8988T (cell line): ENCODE measurements around the gene RAD51B.

ENCODE experiments used
- DNase-seq: peaks from one replicate; pipeline ENCODE4 v3.0.0; 2011

The RAD51B gene

DNA sequence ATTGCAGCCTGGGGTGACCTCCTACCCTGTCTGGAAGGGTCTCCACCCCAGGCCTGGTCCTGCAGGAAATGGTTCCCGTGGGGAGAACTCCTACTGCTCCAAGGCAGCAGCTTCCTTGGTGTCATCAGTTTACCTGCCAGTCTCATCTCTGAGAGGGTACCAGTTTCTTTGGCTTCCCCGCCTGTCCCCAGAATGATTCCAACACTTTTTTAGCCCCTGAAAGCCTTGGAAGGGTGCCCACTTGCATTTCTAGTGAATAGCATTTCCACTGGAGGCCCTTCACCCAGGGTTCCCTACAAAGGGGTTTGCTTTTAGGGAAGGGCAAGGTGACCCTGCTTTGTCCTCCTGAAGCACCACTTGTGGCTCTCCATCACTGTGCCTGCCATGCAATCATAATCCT, 689.0 kb downstream of the RAD51B start:
- DNase-seq: no peak

DNA sequence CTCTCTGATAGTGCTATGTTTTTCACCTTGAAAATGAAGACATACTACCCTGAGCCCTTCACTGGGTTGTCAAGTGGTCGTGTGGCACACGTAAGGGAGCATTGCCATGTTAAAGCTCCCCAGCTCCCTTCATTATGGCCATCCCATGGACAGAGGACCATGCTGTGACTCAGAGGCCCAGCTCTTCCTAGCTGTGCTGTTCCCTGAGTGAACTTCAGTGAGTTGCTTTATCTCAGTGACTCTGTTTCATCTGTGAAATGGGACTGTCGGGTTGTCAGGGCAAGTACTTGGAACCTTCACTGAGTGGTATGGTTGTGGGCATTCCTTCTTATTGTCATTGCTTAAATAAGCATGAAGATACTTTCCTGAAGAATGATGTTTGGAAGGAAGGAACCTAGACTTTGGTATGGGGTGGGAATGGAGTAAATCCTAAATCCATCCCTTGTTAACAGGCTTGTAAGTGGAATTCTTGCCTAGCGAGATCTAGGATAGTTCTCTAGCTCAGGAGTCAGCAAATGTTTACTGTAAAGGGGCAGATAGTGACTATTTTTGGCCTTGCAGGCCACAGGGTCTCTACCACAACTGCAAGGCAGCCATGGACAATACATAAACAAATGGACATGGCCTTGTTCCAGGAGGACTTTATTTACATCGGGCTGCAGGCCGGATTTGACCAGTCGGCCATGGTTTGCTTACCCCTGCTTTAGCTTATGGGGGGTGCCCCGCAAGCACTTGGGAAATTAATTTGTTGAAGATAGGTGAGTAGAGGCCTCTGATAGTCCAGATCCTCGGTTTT, 689.8 kb downstream of the RAD51B start:
- no peak for DNase-seq

DNA sequence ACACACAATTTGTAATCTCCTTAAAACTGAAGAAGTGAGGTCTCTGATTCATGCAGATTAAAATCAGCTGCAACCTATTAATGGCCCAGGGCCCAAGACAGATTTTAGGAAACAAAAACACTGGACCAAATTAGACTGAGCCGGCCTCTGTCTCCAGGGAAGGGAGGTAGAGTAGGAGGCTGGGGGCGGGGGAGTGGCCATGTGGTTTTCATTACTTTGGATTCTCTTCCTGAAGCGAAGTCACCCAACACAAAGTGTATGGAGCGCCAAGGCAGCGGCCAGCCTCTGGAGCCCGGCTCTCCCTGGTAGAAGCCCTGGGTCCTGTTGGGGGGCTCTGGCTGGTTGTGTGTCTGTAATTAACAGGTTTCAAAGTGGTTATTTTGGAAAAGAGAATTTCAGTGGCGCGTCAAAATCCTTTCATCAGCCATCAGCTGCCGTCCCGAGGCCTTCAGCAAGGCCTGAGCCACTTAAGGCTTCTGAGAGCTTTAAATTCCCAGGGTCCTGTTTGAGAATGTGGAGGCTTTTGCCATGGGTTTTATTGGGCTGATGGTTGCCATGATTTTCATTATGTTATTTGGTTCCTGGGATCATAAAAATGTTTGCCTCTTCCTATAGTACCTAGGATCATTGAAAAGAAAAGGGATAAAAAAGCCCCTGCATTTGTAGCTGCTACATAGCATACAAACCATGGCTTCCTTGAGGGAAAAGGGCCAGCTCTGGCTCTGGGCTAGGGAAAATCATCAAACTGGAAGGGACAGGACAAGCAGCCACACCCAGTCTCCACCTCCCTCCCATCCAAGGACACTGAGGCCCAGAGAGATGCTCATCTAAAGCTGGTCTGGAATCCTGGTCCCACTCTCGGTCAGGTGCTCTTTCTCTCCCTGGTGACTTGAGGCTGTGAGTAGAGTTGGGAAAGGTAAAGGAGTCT, 690.9 kb downstream of the RAD51B start:
- no peak for DNase-seq

DNA sequence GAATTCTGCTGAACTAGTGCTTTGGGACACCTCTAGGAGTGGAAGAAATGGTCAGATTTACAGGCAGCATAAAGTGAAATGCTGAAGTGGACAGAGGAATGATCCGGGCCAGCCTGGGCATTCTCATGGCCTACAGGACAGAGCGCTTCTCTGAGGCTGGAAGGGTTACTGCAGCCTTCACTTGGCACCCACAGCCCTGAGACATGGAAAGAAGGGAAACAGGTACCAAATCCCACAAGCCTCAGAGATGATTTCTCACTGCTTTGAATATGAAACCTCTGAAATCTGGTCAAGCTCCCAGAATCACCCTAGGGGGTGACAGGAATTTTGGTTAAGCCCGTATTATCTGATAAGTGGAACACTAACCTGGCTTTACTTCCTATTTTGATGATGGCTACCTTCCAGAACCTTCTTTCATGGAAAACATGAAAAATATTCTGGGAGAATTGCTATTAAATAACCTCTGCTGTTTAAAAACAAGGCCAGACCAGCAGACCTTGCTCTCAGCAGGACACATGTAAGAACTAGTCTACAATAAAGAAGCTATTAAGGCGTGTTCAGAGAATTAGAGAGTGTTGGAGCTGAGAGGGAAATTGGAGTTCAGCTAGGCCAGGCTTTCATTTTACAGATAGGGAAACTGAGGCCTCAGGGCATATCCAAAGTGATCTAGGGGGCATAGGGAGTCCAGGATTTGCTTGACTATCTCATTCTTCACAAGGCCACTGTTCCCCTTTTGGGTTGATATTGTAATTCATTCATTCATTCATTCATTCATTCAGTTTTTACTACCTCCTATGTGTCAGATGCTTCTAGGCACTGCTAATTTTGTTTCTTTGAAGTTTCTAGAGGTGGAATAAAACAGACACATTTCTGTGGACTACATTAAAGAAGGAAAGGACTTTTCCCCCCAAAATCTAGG, 691.8 kb downstream of the RAD51B start:
- DNase-seq: no peak

DNA sequence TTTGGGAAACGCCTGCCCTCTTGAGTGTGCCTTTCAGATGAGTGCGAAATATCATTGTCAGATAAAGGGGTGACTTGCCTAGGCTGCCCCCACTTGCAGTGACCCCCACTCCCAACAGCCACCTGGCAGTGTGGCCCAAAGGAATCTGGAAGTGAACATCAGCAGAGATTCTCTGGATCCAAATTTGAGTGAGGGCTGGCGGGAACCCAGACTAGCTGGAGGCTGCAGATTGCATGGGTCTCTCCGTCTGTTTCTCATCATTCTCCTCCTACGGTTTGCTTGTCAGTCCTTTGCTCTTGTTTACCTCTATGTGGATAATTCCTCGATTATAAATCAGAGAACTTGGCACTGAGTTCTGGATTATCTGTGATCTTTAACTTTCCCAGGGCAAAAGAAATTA, 692.5 kb downstream of the RAD51B start:
- no peak for DNase-seq

DNA sequence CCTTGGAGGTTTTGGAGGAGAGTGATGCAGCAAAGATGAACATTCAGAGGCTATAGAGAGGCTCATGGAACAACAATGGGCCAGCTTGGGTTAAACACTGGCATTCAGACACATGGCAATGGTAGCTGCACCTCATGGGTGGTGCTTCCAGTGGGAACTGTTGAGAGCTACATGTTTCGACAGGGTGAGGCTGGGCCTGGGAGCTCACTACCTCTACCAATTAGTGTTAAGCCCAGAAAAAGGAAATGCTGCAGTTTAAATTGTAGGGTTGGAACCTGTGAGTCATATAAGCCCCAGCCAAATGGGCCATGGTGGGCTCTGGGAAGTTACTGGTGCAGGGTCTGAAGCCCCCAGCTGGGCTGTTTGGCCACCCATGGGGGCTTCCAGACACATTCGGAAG, 693.6 kb downstream of the RAD51B start:
- DNase-seq: no peak

DNA sequence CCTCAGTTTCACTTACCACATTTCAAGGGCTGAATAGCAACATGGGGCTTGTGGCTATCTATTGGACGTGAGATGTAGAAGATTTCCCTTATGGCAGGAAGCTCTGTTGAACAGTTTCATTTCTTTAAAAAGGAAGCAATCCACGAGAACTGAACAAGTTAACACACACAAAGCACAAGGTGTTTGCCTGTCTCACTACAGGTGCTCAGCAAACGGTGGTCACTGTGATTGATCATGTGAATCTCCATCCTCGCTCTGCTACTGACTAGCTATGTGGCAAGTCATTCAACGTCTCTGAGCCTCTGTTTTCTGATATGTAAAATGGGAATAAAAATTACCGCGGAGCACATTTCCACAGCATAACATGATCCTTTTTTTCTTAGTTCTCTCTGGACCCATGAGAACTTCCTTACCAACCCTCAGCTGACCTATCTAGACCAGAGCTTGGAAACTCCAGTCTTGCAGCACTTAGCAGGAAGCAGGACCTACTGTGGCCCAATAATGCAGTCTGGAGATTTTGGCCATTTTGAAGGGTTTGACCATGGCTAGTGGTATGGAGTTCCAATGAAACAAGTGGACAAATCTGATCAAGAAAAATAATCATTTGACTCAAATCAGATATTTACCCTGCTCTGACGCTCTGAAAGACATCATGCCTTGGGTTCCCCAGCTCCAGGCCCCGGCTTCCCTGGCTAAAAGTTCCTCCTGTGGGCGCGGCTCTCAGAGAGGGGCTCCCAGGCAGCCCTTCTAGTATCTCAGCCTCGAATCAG, 694.4 kb downstream of the RAD51B start:
- no peak for DNase-seq

DNA sequence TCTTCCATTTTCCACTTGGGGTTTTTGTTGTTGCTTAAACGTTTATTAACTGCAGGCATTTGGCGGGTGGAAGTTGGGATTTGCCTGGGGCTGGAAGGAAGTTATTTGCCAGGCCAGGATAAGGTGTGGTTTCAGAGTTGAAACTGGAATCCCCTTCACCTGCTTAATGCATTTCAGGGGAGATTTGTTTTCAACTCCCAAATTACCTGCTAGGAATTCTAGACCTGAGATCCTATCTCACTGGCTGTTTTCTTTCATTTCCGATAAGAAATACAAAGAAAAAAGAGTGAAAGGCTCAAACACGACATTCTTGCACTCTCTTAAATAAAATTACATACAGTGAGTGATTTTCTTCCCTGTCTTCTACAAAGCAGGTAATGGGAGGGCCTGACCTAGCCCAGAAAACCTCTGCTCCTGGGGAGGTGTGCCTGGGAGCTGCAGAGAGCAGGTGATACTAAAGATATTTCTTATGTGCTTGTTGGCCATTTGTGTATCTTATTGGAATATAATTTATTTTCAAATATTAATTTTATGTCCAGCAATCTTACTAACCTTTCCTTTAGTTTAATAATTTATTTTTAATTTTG, 695.1 kb downstream of the RAD51B start:
- DNase-seq: no peak

DNA sequence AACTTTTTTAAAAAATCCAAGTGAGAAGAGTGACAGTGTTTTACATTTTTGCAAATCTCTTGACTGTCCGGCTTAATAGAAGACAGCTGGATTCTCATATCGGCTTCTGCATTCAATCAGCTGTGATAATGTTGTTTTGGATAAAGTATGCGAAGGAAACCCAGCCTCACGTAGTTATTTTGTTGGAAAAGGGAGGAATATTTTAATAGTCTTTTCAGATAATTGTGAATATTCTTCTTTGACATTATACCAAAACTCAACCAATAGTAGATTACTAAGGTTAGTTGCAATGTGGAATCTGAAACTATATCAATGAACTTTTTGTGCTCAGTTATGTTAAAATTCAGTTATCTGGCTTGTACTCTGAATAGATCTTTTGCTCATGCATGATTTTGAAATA, 696.8 kb downstream of the RAD51B start:
- DNase-seq: no peak

DNA sequence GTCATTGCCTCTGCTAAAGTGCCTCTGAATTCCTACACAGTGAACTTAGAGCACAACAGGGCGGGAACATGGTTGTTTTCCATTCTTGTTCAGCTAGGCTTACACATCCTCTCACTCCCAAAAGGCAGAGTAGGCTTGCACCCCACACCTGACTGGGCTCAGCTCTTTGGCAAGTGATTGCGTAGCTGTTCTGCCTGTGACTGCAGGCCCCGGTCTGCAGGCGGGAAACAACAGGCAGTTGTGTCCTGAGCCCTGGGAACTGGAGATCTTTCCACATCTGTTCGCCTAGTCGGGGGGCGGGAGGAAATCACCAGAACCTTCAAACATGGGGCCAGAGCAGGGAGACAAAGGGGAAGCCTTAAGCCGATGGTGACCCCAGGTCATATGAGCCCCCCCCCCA, 698.6 kb downstream of the RAD51B start:
- no peak for DNase-seq

DNA sequence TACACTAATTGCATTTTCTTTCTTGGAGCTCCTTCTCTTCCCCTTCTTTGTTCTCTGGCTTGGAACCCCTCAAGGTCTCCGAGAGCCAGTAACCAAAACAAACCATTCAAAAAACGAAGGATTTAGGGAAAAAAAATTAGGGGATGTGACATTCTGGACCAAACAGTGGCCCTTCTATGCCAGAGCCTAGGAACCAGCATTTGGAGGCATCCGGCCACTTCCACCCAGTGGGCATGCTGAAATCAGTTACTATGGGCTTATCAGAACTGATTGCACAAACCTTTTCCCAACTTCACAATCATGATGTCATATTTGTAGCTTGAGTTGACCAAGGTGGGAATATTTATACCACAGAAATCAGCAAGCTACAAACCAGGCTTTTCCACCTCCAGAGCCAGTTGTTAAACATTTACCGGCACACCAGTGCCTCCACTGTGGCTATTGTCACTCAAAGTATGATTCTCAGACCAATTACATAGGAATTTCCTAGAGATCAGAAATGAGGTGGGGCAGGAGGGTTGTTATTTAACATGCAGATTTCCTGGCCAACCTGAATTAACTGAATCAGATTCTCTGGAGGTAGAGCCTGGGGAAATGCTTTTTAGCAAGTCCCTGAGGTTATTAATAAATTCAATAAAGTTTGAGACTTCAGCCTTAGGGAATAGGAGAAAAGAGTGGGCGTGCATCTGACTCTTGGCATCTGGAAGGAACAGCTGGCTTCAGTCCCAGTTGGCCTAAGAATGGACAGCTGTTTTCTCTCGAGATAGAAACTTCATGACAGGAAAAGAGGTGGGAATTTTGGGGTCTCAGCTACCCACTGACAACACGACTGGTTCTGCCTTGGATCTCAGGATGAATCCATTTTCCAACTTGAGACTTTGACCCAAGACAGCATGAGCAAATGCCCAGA, 699.4 kb downstream of the RAD51B start:
- no peak for DNase-seq

DNA sequence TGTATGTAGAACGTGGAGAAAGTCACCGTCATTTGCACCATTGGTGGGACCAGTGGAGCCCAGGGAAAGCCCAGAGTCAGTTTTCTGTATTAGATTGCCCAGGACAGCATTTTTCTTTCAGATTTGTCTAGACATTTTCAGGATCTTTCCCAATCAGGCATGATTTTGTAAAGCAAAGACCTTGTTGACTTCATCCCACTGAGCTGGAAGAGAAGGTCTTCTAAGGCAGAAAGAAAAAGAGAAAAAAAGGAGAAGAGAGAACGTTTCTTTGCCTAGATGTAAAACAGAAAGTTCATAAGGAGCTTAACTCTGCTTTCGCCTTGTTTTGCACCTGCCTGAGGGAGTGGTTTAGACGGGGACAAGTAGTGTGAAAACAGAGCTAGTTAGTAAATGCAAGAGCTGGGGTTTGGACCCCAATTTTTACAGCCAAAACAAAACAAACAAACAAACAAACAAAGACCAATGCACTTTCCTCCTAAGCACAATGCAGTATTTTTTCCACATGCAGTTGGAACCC, 700.1 kb downstream of the RAD51B start:
- no peak for DNase-seq

DNA sequence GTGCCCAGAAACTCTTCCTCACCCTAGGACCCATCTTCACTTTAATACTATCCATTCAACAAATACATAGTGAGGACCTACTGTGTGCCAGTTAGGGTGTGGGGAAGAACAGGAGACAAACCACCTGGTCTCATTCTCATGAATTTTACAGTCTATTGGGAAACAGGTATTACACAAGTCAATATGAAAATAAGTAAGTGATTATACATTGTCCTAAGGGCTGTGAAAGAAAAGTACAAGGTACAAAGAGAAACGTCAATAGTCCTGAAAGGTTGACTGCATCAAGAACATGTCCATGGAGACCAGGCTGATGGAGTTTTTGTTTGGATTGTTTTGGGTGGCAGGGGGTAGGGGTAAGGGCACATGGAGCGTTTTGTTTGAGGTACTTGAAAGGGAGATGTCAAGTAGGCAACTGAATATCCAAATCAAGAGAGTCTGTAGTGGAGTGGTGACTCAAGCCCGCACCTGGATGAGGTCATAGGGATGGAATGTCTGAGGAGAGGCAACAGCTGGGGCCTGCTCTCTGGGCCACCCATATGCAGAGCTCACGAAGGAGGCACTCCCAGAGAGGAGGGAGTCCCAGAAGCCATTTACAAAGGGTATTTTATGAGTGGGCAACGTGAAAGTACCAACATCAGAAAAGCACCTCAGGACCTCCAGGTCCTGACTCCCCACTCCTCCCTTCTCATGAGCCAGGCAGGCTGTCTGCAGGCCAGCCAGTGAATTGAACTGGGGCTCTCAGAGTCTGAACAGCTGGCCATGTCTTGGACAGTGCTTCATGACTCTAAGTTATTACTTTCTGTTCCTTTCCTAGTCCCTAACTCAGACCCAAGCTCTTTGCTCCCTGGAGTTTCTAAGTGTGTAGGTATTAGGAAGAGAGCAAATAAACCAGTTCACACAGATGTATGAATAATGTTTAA, 701.3 kb downstream of the RAD51B start:
- no peak for DNase-seq

DNA sequence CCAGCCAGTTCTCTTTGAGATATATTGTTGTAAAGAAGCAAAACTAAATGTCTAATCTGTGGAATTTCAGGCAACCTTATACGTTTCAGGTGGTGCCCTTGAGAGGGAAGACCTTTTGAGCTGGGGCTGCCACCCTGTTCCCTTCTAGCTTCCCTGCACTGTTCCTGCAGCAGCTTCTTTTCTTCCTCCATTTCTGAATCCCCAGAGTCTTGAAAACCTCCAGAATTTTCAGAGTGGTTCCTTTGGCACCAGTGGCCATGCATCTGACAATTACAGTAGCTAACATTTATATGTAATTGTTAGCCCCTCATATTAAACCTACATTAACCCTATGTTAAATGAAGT, 702.0 kb downstream of the RAD51B start:
- no peak for DNase-seq

DNA sequence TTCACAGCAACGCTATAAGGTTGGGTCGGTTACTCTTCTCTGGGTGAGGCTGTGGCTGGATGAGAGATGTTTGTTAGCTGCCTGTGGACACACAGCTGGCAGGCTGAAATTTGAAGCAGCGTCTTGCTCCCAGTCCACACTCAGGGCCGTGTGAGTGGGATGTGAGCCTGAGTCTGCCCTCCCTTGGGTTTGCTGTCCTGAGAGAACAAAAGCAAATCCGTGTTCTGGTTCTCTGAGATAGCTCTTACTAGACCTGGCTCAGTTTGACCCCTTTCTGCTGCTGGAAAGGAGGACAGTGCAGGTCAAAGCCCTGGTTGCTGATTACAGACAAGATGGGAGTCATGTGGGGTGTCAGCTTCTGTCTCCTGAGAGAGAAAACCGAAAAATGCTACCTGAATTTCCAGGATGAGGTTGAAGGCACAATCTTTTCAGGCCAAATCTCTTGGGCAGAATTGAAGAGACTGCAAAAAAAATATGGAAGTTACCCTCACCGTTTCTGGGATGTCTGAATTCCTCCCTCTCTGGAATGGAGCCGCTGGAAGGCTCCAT, 702.5 kb downstream of the RAD51B start:
- DNase-seq: no peak

DNA sequence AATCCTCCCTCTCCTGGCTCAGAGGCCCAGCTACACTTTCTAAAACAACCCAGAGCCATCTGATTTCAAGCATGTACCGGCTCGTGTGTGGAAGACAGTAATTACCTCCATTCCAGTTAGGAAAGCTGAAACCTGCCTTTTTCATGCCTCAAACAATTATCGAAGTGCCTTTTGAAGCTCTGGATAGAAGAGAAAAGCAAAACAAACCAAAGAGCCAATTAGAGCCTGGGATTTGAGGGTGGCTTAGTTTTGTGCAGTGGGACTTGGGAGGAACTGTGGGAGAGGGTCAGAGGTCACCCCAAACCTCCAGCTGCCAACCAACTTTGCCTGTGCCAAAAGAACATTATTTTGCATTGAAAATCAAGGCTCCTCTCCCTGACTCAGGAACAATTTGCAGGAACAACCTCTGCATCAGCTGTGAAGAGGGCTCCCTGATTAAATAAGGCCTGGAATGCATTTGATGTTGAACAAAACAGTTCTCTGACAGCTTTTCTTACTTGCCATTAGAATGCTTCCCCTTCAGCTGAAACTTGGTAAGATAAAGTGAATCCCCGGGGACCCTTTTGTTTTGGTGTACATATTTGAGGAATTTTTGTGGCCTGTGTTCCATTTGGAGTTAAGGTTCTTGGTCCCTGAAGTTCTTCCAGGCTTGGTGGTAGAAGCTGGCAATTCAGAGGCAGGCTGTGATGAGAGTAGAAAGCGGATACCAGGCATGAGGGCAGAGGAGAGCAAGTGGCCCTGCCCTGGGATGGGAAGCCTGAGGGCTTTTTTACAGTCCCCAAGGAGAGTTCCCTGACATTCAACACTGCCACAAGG, 703.1 kb downstream of the RAD51B start:
- DNase-seq: no peak

DNA sequence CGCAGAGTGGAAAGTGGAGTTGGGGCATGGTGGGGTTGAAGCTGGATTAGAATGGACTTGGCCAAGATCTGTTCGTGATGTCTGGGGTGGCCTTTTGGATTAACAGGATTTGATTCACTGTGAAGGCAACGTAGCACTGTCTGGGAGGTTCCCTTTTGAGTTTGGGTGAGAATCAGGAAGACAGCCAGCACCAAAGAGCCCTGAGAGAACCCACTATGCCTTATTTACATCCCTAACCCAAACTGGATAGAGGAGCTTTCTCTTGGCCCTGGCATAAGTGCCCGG, 703.7 kb downstream of the RAD51B start:
- DNase-seq: no peak

DNA sequence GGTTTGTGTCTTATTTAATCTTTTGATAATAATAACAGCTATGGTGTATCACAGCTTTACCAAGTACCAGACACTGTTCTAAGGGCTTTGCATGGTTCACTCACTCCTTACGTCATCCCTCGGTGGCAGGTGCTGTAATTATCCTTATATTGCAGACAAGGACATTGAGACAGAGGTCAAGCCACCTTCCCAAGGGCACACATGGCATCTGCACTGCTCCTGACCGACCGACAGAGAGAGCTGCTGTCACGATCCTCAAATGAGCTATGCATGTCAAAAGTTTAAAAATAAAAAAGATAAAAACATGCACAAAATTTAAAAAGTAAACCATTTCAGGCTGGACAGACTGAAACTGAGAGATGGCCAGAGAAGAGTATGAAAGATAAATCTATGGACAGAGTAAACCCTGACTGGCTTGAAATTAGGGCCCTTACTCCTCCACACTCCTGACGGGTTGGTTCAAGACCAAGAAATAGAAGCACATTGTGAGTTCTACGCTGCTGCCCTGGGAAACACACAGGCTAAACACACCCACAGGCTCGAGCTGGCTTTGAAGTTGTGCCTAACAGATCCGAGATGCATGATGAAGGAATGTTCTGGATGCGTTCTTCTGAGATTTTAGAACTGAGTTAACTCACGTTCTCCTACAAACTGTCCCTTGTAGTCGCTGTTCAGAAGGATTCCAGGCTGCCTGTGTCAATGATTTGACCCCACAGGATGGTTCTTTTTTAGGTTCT, 704.6 kb downstream of the RAD51B start:
- DNase-seq: no peak
